Heart left ventricle (tissue), 13 donors: Measurements from ENCODE around the gene KRT4.

Source experiments
- CTCF ChIP-seq, 12 donors: fragments of 200-600 bp; sonication (generic) in 4 of 12; IDR thresholded peaks; one replicate each; pipeline versions ENCODE4 v1.5.0 to v1.8.0; 2018 to 2022; ENCODE audit warnings: antibody characterized with exemption in 12 of 12, mild to moderate bottlenecking in 5 of 12
- POLR2A ChIP-seq, 2 donors: fragments of 450-650 bp; IDR thresholded peaks; one replicate each; pipeline ENCODE4 v1.6.1; 2017; ENCODE audit warnings: antibody characterized with exemption in 2 of 2, mild to moderate bottlenecking in 2 of 2, moderate library complexity in 2 of 2
- donor health status: ischemic (EF 13 %, LVEDD 7.1; RV severe dilation, severe dysfunction).
- donor health status: DM: no; HTN: yes; CAD: no.
- donor health status: DM: no; HTN: no; CAD: no.
- donor health status: ischemic (EF 25% LVEDD 6.9; RV normal size, moderate dysfunction).
- donor health status: ischemic (EF 25% LVEDD 5.7; RV mildly dilated, moderate dysfunction).
- donor health status: ischemic (EF 35%, LVEDD 5.7; RV mildly dilated, moderate dysfunction).
- donor health status: nonischemic (EF 11% LVEDD 7.7; RV severe dilation, severe dysfunction).
- donor health status: DM: yes; HTN: yes; CAD: no.
- donor health status: PGD.
- donor health status: ischemic (EF 29% LVEDD 5.4; RV normal size, mild dysfunction).
- donor health status: nonischemic (EF 23%, LVEDD 6.1; RV moderate dilation, normal function).

- TF ChIP-seq CTCF (IDR thresholded peaks at IDR 0.05) (no peak), POLR2A (IDR thresholded peaks at IDR 0.05) (no peak)
These were observed 6.0 kb upstream of the KRT4 start for GRCh38 chr12:52819731-52820510.
